PC-9 (cell line): Measurements from ENCODE around the gene CNTNAP5. TPM values are rescaled to one million over a fixed set of nuclear protein-coding genes. Genes with fewer than 3 reads are reported as not detected.

Experiments
- BruUV-seq: library from RNA; stranded (reverse); fragments of 400-500 nt; replicated peaks from 2 replicates; lab custom pipeline; 2021; lab: Mats Ljungman, UMichigan
- CTCF ChIA-PET: fragments of 300-600 bp; sonication (Branson Sonifier 250); formaldehyde crosslinking; loops from one replicate; lab custom pipeline; 2022; ENCODE audit warnings: antibody characterized with exemption; lab: Charles Lee
- POLR2A ChIA-PET: fragments of 300-600 bp; sonication (Branson Sonifier 250); formaldehyde crosslinking; loops from one replicate; lab custom pipeline; 2022; ENCODE audit warnings: antibody characterized with exemption; ENCODE audit not compliant: unreplicated experiment; lab: Charles Lee
- DNase-seq, 2 experiments: peaks; one replicate each; pipeline versions ENCODE4 v3.0.0 to v3.0.0-alpha.2; 2015 to 2022; ENCODE audit warnings: mixed read lengths in 1 of 2
- H2AFZ ChIP-seq: fragments of 200-600 bp; sonication (generic); 2 replicates; pipeline ENCODE4 v1.8.1; 2017; ENCODE audit warnings: antibody characterized with exemption
- H3F3A ChIP-seq: fragments of 200-600 bp; sonication (generic); 2 replicates; pipeline ENCODE4 v1.8.1; 2017; ENCODE audit warnings: antibody characterized with exemption, mild to moderate bottlenecking, low read depth; ENCODE audit not compliant: insufficient read depth
- H3K27ac ChIP-seq: fragments of 200-600 bp; sonication (generic); 2 replicates; pipeline ENCODE4 v1.6.1; 2016; ENCODE audit warnings: mixed run types
- H3K27me3 ChIP-seq: fragments of 200-600 bp; sonication (generic); 2 replicates; pipeline ENCODE4 v1.6.1; 2016; ENCODE audit warnings: low read depth, mixed run types; ENCODE audit not compliant: insufficient read depth
- H3K36me3 ChIP-seq: fragments of 200-600 bp; sonication (generic); 2 replicates; pipeline ENCODE4 v1.6.1; 2016; ENCODE audit warnings: low read depth, mixed run types
- H3K4me1 ChIP-seq: fragments of 200-600 bp; sonication (generic); replicated peaks from 2 replicates; pipeline ENCODE4 v1.6.1; 2016; ENCODE audit warnings: mixed run types; ENCODE audit not compliant: insufficient read depth
- H3K4me2 ChIP-seq: fragments of 200-600 bp; sonication (generic); 2 replicates; pipeline ENCODE4 v1.6.1; 2017; ENCODE audit warnings: mixed run types
- H3K4me3 ChIP-seq: fragments of 200-600 bp; sonication (generic); 2 replicates; pipeline ENCODE4 v1.6.1; 2016; ENCODE audit warnings: mixed run types
- H3K79me2 ChIP-seq: fragments of 200-600 bp; sonication (generic); 2 replicates; pipeline ENCODE4 v1.6.1; 2017; ENCODE audit warnings: low read depth, mixed run types
- H3K9me2 ChIP-seq: fragments of 200-600 bp; sonication (generic); 2 replicates; pipeline ENCODE4 v1.8.1; 2017; ENCODE audit warnings: mild to moderate bottlenecking; ENCODE audit not compliant: insufficient read depth
- H3K9me3 ChIP-seq: fragments of 200-600 bp; sonication (generic); 2 replicates; pipeline ENCODE4 v1.8.1; 2016; ENCODE audit warnings: low read depth; ENCODE audit not compliant: insufficient read depth
- H4K20me1 ChIP-seq: fragments of 200-600 bp; sonication (generic); 2 replicates; pipeline ENCODE4 v1.8.1; 2017; ENCODE audit not compliant: insufficient read depth
- CTCF ChIP-seq: fragments of 200-600 bp; sonication (generic); conservative IDR thresholded peaks from 2 replicates; pipeline ENCODE4 v1.6.1; 2017; ENCODE audit warnings: mixed run types, antibody characterized with exemption, mild to moderate bottlenecking, moderate library complexity
- EZH2 ChIP-seq: fragments of 200-600 bp; sonication (generic); IDR thresholded peaks from 2 replicates; pipeline ENCODE4 v1.8.0; 2017; ENCODE audit warnings: antibody characterized with exemption, low read depth
- intact Hi-C: fragments of 100-400 bp; cut with micrococcal nuclease; formaldehyde crosslinking; loops from one replicate; pipeline ENCODE4 v1.10.0; 2022; ENCODE audit not compliant: unreplicated experiment
- total RNA-seq: library from RNA; stranded (reverse); gene quantifications from 2 replicates; pipeline ENCODE4 v1.2.3, GENCODE V29; 2021

CNTNAP5 gene
- total RNA-seq, 1 experiment from 2014 or later: not detected

GRCh38 chr2:124035001-124035400 is 9.9 kb downstream of the CNTNAP5 start:
- H3K4me3 ChIP-seq: no peak overlapping the region
- H3K36me3 ChIP-seq: no peaks in the 10 kb centered on the region
- H3F3A ChIP-seq: no peaks in the 10 kb centered on the region
- H3K9me3 ChIP-seq: no peaks in the 10 kb centered on the region
- no TSS peak for BruUV-seq
- ChIA-PET CTCF (no interaction called here), POLR2A (no interaction called here)
- H3K27me3 ChIP-seq: no peaks in the 10 kb centered on the region
- H3K4me2 ChIP-seq: no peak overlapping the region
- intact Hi-C loops: no loop called here
- H3K9me2 ChIP-seq: no peaks in the 10 kb centered on the region
- no peak for TF ChIP-seq EZH2
- TF ChIP-seq CTCF: no peak
- no peak overlapping the region for H3K27ac ChIP-seq
- H3K4me1 ChIP-seq: no peaks in the 10 kb centered on the region
- H3K79me2 ChIP-seq: no peaks in the 10 kb centered on the region
- DNase-seq: no peak
- no peaks in the 10 kb centered on the region for H4K20me1 ChIP-seq
- H2AFZ ChIP-seq: no peak overlapping the region

DNA sequence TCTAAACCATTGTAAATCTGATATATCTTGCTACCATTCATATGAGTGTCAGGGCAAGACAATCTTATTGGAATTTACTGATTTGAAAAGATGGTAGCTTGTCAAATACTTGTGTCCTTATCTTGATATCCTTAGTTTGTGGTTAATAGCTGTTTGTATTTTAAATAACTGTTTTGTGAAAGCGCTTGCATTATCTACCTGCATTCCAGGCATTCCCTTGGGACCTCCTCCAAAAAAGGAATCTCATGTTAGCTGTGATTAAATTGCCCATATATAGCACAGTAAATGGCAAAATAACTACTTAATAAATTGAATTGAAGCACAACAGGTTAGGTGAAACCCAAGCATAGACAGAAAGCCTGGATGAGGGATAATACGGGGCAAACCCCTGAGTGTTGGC is 13.9 kb downstream of the CNTNAP5 start:
- DNase-seq: no peak
- Histone ChIP-seq H4K20me1 (no peaks in the 10 kb centered on the region; the same call in 1 of the 2 replicates), H3F3A (no peaks in the 10 kb centered on the region), H3K4me3 (no peak overlapping the region), H3K36me3 (no peaks in the 10 kb centered on the region), H2AFZ (no peak overlapping the region), H3K4me1 (no peaks in the 10 kb centered on the region), H3K79me2 (no peaks in the 10 kb centered on the region), H3K9me2 (no peaks in the 10 kb centered on the region), H3K27ac (no peak overlapping the region), H3K4me2 (no peak overlapping the region), H3K27me3 (no peaks in the 10 kb centered on the region), H3K9me3 (no peaks in the 10 kb centered on the region)
- TF ChIP-seq CTCF (no peak), EZH2 (no peak)
- intact Hi-C loops: no loop called here
- ChIA-PET POLR2A (no interaction called here), CTCF (no interaction called here)
- no TSS peak for BruUV-seq

DNA sequence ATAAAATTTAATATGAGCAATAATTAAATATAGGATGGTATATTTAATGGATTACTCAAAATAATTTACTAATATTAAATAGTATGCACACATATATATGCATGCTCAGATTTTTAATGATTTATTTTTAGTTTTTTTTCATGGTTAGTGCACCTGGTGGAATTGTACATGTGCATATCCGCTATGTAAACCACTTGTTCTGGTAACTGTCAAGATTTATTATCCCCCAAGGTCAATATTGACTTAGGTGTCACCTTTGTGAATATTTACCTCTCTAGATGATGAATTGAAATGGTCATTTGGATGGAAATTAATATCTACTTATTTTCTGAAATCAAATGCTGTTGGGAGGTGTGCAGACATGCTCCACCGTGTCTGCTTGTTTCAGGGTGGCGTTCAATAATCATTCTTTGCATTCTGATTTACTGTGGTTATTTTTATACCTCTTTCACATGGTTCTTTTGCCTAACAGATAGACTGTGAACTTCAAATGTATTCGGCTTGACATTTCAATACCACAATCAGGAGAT is 14.7 kb downstream of the CNTNAP5 start:
- no peaks in the 10 kb centered on the region for H3K27me3 ChIP-seq
- no peak overlapping the region for H3K4me3 ChIP-seq
- no peaks in the 10 kb centered on the region; the same call in 1 of the 2 replicates for H4K20me1 ChIP-seq
- no peak overlapping the region for H3K27ac ChIP-seq
- H3F3A ChIP-seq: no peaks in the 10 kb centered on the region
- ChIA-PET POLR2A (no interaction called here), CTCF (interaction anchor here (0.5 kb wide), 1 partner anchor 916 kb away, joined by 4 read pairs; no protein-coding TSS in a partner anchor)
- H3K36me3 ChIP-seq: no peaks in the 10 kb centered on the region
- no TSS peak for BruUV-seq
- no peaks in the 10 kb centered on the region for H3K4me1 ChIP-seq
- no peak for TF ChIP-seq CTCF
- no peak for TF ChIP-seq EZH2
- no peak overlapping the region for H2AFZ ChIP-seq
- H3K4me2 ChIP-seq: no peak overlapping the region
- intact Hi-C loops: no loop called here
- DNase-seq: no peak
- H3K9me2 ChIP-seq: no peaks in the 10 kb centered on the region
- H3K9me3 ChIP-seq: no peaks in the 10 kb centered on the region
- no peaks in the 10 kb centered on the region for H3K79me2 ChIP-seq
